PC-3 (cell line): ENCODE results near the gene AGAP1. TPM values are rescaled to one million over a fixed set of nuclear protein-coding genes. Genes with fewer than 3 reads are reported as not detected.
A peak's percentile ranks its signal among the peaks of the same experiment; 100 is the strongest.

ENCODE experiments used
- ATAC-seq: fragments of 200-7000 bp; cut with Tn5 transposase; 2 replicates; pipeline ENCODE4 v1.9.1; 2020; ENCODE audit warnings: mild to moderate bottlenecking, moderate library complexity
- BruUV-seq: library from RNA; stranded (reverse); fragments of 400-500 nt; replicated peaks from 2 replicates; lab custom pipeline; 2021; lab: Mats Ljungman, UMichigan
- CTCF ChIA-PET: fragments of 300-600 bp; sonication (Branson Sonifier 250); formaldehyde crosslinking; loops from one replicate; lab custom pipeline; 2022; ENCODE audit warnings: antibody characterized with exemption; lab: Charles Lee
- POLR2A ChIA-PET: fragments of 300-600 bp; sonication (Branson Sonifier 250); formaldehyde crosslinking; loops from one replicate; lab custom pipeline; 2022; ENCODE audit warnings: antibody characterized with exemption; ENCODE audit not compliant: unreplicated experiment; lab: Charles Lee
- DNase-seq: peaks from one replicate; pipeline ENCODE4 v3.0.0-alpha.2; 2015
- H2AFZ ChIP-seq: fragments of 300-600 bp; sonication (generic); 2 replicates; pipeline ENCODE4 v1.6.0; 2016; ENCODE audit warnings: antibody characterized with exemption, low read length
- H3F3A ChIP-seq: fragments of 300-600 bp; sonication (generic); one replicate; pipeline ENCODE4 v1.6.0; 2017; ENCODE audit warnings: antibody characterized with exemption, low read length, control low read depth, mild to moderate bottlenecking; ENCODE audit not compliant: unreplicated experiment
- H3K27ac ChIP-seq: fragments of 300-600 bp; sonication (generic); 2 replicates; pipeline ENCODE4 v1.5.1; 2016; ENCODE audit warnings: mild to moderate bottlenecking, low read length
- H3K27me3 ChIP-seq: fragments of 300-600 bp; sonication (generic); 2 replicates; pipeline ENCODE4 v1.6.1; 2016; ENCODE audit warnings: low read length, mixed read lengths
- H3K36me3 ChIP-seq: fragments of 300-600 bp; sonication (generic); 2 replicates; pipeline ENCODE4 v1.6.1; 2016; ENCODE audit warnings: low read depth, mixed run types, low read length, mixed read lengths
- H3K4me1 ChIP-seq: fragments of 300-600 bp; sonication (generic); 2 replicates; pipeline ENCODE4 v1.5.1; 2016; ENCODE audit warnings: low read length; ENCODE audit not compliant: insufficient read depth
- H3K4me2 ChIP-seq: fragments of 300-600 bp; sonication (generic); 2 replicates; pipeline ENCODE4 v1.6.0; 2016; ENCODE audit warnings: low read length
- H3K4me3 ChIP-seq: fragments of 300-600 bp; sonication (generic); 2 replicates; pipeline ENCODE4 v1.5.1; 2016; ENCODE audit warnings: mild to moderate bottlenecking, low read length, mixed read lengths
- H3K79me2 ChIP-seq: fragments of 300-600 bp; sonication (generic); 2 replicates; pipeline ENCODE4 v1.6.1; 2017; ENCODE audit warnings: low read length, mixed read lengths
- H3K9ac ChIP-seq: fragments of 300-600 bp; sonication (generic); 2 replicates; pipeline ENCODE4 v1.6.0; 2016; ENCODE audit warnings: mild to moderate bottlenecking, low read length
- H3K9me2 ChIP-seq: fragments of 300-600 bp; sonication (generic); replicated peaks from 2 replicates; pipeline ENCODE4 v1.6.1; 2016; ENCODE audit warnings: mixed run types, low read length, mixed read lengths
- H3K9me3 ChIP-seq: fragments of 300-600 bp; sonication (generic); 2 replicates; pipeline ENCODE4 v1.6.1; 2016; ENCODE audit warnings: low read length, mixed read lengths
- H4K20me1 ChIP-seq: fragments of 300-600 bp; sonication (generic); 2 replicates; pipeline ENCODE4 v1.6.1; 2016; ENCODE audit warnings: low read length, mixed read lengths
- EZH2 ChIP-seq: fragments of 300-600 bp; sonication (generic); IDR thresholded peaks from one replicate; pipeline ENCODE4 v1.6.1; 2017; ENCODE audit warnings: antibody characterized with exemption, mild to moderate bottlenecking, low read length; ENCODE audit not compliant: unreplicated experiment
- EZH2phosphoT487 ChIP-seq: fragments of 300-600 bp; sonication (generic); IDR thresholded peaks from 2 replicates; pipeline ENCODE4 v1.6.1; 2018; ENCODE audit warnings: mild to moderate bottlenecking, antibody characterized with exemption, low read length, borderline replicate concordance
- intact Hi-C: fragments of 100-400 bp; cut with micrococcal nuclease; formaldehyde crosslinking; loops from 2 replicates; pipeline ENCODE4 v1.9.0; 2023
- total RNA-seq: library from RNA; depleted of rRNA; stranded (reverse); fragments of >200 nt; gene quantifications from 2 replicates; pipeline ENCODE4 v1.2.3, GENCODE V29; 2014
- TF ChIP-seq, protein P1 (sequence below): fragments of 300-600 bp; sonication (generic); conservative IDR thresholded peaks from 2 replicates; pipeline ENCODE4 v1.5.1; 2017; ENCODE audit warnings: antibody characterized with exemption, low read depth, mild to moderate bottlenecking, low read length

AGAP1 gene
- total RNA-seq, 1 experiment from 2014 or later: 31.0 TPM

DNA sequence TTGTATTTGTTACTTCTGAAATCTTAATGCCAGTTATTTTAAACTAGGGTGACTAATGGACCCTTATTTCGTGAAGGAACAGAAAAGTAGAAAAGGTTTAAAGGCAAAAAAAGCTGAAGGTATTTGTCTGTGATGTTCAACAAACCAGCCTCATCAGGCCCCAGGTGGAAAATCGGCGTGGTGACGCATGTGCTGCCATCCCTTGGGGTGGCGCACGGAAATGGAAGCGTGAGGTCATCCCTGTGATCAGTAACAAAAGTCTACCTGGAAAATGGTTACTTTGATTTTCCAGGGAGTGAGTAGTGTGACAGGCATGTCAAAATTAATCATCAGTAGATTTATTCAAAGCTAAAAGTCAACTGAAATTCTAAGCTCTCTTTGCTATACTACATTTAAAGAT, 361.2 kb downstream of the AGAP1 start:
- H3K79me2 ChIP-seq: no peaks in the 10 kb centered on the region
- H3K27ac ChIP-seq: no peak overlapping the region
- BruUV-seq: no TSS peak
- H2AFZ ChIP-seq: no peak overlapping the region
- no peak overlapping the region for H3K4me3 ChIP-seq
- DNase-seq: peak; percentile 5
- H3K9me2 ChIP-seq: no peaks in the 10 kb centered on the region
- H4K20me1 ChIP-seq: no peaks in the 10 kb centered on the region
- intact Hi-C loops: no loop called here
- no peaks in the 10 kb centered on the region for H3F3A ChIP-seq
- no peak overlapping the region for H3K4me2 ChIP-seq
- H3K9ac ChIP-seq: no peak overlapping the region
- no peaks in the 10 kb centered on the region for H3K36me3 ChIP-seq
- no peak for ATAC-seq
- TF ChIP-seq EZH2: no peak
- TF ChIP-seq, protein P1, sequence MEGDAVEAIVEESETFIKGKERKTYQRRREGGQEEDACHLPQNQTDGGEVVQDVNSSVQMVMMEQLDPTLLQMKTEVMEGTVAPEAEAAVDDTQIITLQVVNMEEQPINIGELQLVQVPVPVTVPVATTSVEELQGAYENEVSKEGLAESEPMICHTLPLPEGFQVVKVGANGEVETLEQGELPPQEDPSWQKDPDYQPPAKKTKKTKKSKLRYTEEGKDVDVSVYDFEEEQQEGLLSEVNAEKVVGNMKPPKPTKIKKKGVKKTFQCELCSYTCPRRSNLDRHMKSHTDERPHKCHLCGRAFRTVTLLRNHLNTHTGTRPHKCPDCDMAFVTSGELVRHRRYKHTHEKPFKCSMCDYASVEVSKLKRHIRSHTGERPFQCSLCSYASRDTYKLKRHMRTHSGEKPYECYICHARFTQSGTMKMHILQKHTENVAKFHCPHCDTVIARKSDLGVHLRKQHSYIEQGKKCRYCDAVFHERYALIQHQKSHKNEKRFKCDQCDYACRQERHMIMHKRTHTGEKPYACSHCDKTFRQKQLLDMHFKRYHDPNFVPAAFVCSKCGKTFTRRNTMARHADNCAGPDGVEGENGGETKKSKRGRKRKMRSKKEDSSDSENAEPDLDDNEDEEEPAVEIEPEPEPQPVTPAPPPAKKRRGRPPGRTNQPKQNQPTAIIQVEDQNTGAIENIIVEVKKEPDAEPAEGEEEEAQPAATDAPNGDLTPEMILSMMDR: no peak
- TF ChIP-seq EZH2phosphoT487: no peak
- ChIA-PET POLR2A (interaction anchor here (0.6 kb wide), 1 partner anchor 1143 kb away, joined by 4 read pairs; no protein-coding TSS in a partner anchor), CTCF (no interaction called here)
- no peaks in the 10 kb centered on the region for H3K27me3 ChIP-seq
- H3K9me3 ChIP-seq: no peaks in the 10 kb centered on the region
- peaks cover 18% of the 10 kb centered on the region for H3K4me1 ChIP-seq

DNA sequence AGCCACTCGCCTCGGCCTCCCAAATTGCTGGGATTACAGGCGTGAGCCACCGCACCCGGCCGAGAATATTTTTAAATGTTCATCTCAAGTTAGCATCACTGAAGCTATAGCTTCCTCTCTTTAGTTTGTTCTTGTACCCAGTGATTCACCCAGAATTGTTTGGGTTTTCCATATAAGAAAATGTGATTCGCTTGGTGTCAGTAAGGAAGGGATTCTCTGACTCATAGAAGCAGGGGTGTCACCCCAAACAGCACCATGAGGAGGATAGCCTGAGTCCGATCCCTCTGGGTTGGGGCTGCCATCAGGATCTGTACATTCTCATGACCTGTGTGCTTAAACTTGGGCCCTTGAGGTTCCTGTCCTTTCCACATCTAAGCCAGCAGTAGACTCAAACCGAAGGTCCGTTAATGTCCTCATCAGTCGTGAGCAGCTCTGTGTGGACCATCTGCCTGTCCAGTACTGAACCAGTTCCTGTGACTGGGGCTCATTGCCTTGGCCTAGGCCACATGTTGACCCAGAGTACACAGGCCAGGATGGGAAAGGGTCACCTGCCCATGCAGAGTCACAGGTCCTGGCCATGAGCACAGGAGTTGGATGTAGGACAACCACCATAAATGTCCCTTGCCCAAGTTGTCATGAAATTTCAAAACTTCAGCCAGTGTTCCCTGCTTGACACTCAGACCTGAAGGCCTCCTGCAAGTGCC, 362.5 kb downstream of the AGAP1 start:
- no peaks in the 10 kb centered on the region for H3K9me3 ChIP-seq
- no TSS peak for BruUV-seq
- H3K4me1 ChIP-seq: peaks cover 18% of the 10 kb centered on the region
- H3K36me3 ChIP-seq: no peaks in the 10 kb centered on the region
- no peaks in the 10 kb centered on the region for H3K79me2 ChIP-seq
- POLR2A ChIA-PET: no interaction called here
- no peaks in the 10 kb centered on the region for H3K27me3 ChIP-seq
- CTCF ChIA-PET: no interaction called here
- H3K9ac ChIP-seq: no peak overlapping the region
- H3K4me2 ChIP-seq: no peak overlapping the region
- DNase-seq (peak; percentile 19), ATAC-seq (peak; percentile 40)
- H3K9me2 ChIP-seq: no peaks in the 10 kb centered on the region
- H3K27ac ChIP-seq: no peak overlapping the region
- no peak overlapping the region for H2AFZ ChIP-seq
- intact Hi-C loops: no loop called here
- no peaks in the 10 kb centered on the region for H4K20me1 ChIP-seq
- no peaks in the 10 kb centered on the region for H3F3A ChIP-seq
- no peak overlapping the region for H3K4me3 ChIP-seq
- TF ChIP-seq EZH2: no peak
- TF ChIP-seq EZH2phosphoT487: no peak
- TF ChIP-seq, protein P1: no peak

DNA sequence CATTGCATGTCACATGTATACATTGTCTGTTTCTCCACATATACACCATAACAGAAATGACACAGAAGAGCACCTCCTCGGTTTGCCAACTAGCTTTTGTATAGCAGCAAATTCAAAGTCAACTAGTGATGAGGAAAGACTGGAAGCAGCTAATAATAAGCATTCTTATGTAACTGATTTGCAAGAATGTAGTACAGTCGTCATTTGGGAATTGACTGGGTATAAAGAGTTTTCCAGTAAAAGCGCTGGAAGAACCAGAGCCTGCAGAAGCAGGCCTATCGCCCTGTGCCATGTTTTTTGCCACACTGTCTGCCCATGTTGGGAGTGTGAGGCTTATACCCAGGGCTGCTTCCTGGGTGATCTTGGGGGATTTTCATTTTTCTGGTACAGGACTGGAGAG, 363.8 kb downstream of the AGAP1 start:
- no peaks in the 10 kb centered on the region for H3K9me3 ChIP-seq
- CTCF ChIA-PET: no interaction called here
- intact Hi-C loops: no loop called here
- no peaks in the 10 kb centered on the region for H3K36me3 ChIP-seq
- no peaks in the 10 kb centered on the region for H3K79me2 ChIP-seq
- H3K4me3 ChIP-seq: no peak overlapping the region
- H3K27me3 ChIP-seq: no peaks in the 10 kb centered on the region
- ATAC-seq: no peak
- H3F3A ChIP-seq: no peaks in the 10 kb centered on the region
- peaks cover 18% of the 10 kb centered on the region for H3K4me1 ChIP-seq
- no peaks in the 10 kb centered on the region for H4K20me1 ChIP-seq
- no peak overlapping the region for H2AFZ ChIP-seq
- no peak overlapping the region for H3K4me2 ChIP-seq
- no peak for TF ChIP-seq EZH2
- TF ChIP-seq, protein P1: no peak
- TF ChIP-seq EZH2phosphoT487: no peak
- H3K9me2 ChIP-seq: no peaks in the 10 kb centered on the region
- no TSS peak for BruUV-seq
- POLR2A ChIA-PET: no interaction called here
- H3K9ac ChIP-seq: no peak overlapping the region
- no peak for DNase-seq
- no peak overlapping the region for H3K27ac ChIP-seq
